GM10248 (cell line): ENCODE measurements around the gene SCARB1.

ENCODE experiments used
- CTCF ChIA-PET: fragments of 300-600 bp; sonication (Branson Sonifier 250); formaldehyde crosslinking; extraction: SDS; loops from one replicate; lab custom pipeline; 2021; ENCODE audit warnings: antibody characterized with exemption; lab: Yijun Ruan, JAX
- POLR2A ChIA-PET: fragments of 350-650 bp; sonication (Branson Sonifier 250); formaldehyde crosslinking; extraction: SDS; loops from one replicate; lab custom pipeline; 2020; ENCODE audit warnings: antibody characterized with exemption; lab: Yijun Ruan, JAX
- DNase-seq: peaks from one replicate; pipeline ENCODE4 v3.0.0; 2012; ENCODE audit errors: extremely low spot score
- CTCF ChIP-seq: IDR thresholded peaks from 2 replicates; pipeline ENCODE4 v1.5.1; 2012; ENCODE audit warnings: mild to moderate bottlenecking, low read depth; ENCODE audit errors: extremely low read depth, missing control alignments, control extremely low read depth

Gene SCARB1

GRCh38 chr12:124844411-124845397, 19.0 kb downstream of the SCARB1 start:
- ChIA-PET CTCF (no interaction called here), POLR2A (no interaction called here)
- DNase-seq = no peak
- no peak for TF ChIP-seq CTCF

- no peak for DNase-seq
- ChIA-PET POLR2A (interaction anchor here (0.7 kb wide), 1 partner anchor 309 kb away, joined by 11 read pairs; no protein-coding TSS in a partner anchor), CTCF (no interaction called here)
- no peak for TF ChIP-seq CTCF
Observed at GRCh38 chr12:124842800-124843510, 20.7 kb downstream of the SCARB1 start.

- POLR2A ChIA-PET = interaction anchor here (0.7 kb wide), 1 partner anchor 308 kb away, joined by 11 read pairs; no protein-coding TSS in a partner anchor
- CTCF ChIA-PET = interaction anchor here (1.1 kb wide), 1 partner anchor 15 kb away, joined by 3 read pairs; no protein-coding TSS in a partner anchor
- TF ChIP-seq CTCF = no peak
- no peak for DNase-seq
Observed at GRCh38 chr12:124842073-124842749, 21.5 kb downstream of the SCARB1 start.

- POLR2A ChIA-PET = interaction anchor here (0.7 kb wide), 1 partner anchor 1609 kb away, joined by 4 read pairs; no protein-coding TSS in a partner anchor
- TF ChIP-seq CTCF = no peak
- CTCF ChIA-PET = interaction anchor here (1.1 kb wide), 1 partner anchor 16 kb away, joined by 3 read pairs; no protein-coding TSS in a partner anchor
- DNase-seq = no peak
Observed at GRCh38 chr12:124841558-124841945, 22.1 kb downstream of the SCARB1 start.

- ChIA-PET POLR2A (interaction anchor here (0.8 to 0.9 kb wide), 2 partner anchors 11 to 24 kb away, joined by 3 to 4 read pairs; no protein-coding TSS in a partner anchor), CTCF (interaction anchor here (1.5 to 2.1 kb wide), 2 partner anchors 8 to 69 kb away, joined by 3 to 5 read pairs; no protein-coding TSS in a partner anchor)
Observed at GRCh38 chr12:124837958-124838803, 25.5 kb downstream of the SCARB1 start.

More at GRCh38 chr12:124837958-124838803, 25.5 kb downstream of the SCARB1 start:
- no peak for DNase-seq
- no peak for TF ChIP-seq CTCF
